ENCODE data around the gene MTX1.
A peak's percentile ranks its signal among the peaks of the same experiment; 100 is the strongest.

MTX1 gene

DNA sequence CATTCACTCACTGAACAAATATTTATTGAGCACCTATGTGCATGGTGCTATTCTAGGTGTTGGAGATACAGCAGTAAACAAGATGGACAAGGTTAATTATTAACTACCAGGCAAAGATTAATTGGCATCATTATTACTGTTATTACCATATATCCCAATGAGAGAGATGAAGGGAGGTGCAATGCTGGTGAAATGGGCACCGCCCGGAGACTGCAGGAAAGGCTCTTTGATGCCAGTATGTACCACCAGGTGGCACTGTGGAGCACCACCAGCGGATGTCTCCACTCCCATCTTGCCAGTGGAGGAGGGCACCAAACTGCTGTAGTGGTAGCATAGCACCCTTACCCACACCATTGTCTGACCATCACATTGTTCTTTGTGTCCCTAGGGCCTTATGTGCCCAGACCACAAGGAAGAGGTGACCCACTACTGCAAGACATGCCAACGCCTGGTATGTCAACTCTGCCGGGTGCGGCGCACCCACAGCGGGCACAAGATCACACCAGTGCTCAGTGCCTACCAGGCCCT is 31.9 kb upstream of the MTX1 start:
- no peak overlapping the region for H2AFZ ChIP-seq (ENCODE audit: insufficient read depth, low read length, poor library complexity)
- H4K12ac ChIP-seq (ENCODE audit: low read depth, low read length), result no peak overlapping the region
- H3K79me2 ChIP-seq (ENCODE audit: control insufficient read depth, insufficient read depth, low read length, poor library complexity), result peaks cover 5% of the 10 kb centered on the region
- H3K79me1 ChIP-seq (ENCODE audit: low read length), result peaks cover 5% of the 10 kb centered on the region
- H3K4ac ChIP-seq (ENCODE audit: low read depth, low read length), result no peak overlapping the region
- no peaks in the 10 kb centered on the region for H3K36me3 ChIP-seq (ENCODE audit: control insufficient read depth in 1 of 2, insufficient read depth in 2 of 2, low read length in 2 of 2)
- H3K27me3 ChIP-seq (ENCODE audit: insufficient read depth, low read length), result no peaks in the 10 kb centered on the region
- no peak overlapping the region for H3K23ac ChIP-seq (ENCODE audit: low read length)
- no peak overlapping the region for H2BK12ac ChIP-seq (ENCODE audit: low read length)
- no peak overlapping the region for H3K18ac ChIP-seq (ENCODE audit: low read length)
- no peak overlapping the region for H3K9ac ChIP-seq (ENCODE audit: low read length)
- H3K4me1 ChIP-seq (ENCODE audit: control insufficient read depth in 1 of 2, insufficient read depth in 2 of 2, low read length in 2 of 2), result peaks cover 9 to 16% of the 10 kb centered on the region in 2 experiments
- H3K27ac ChIP-seq (ENCODE audit: low read depth, low read length), result no peak overlapping the region
- no peak overlapping the region for H2AK5ac ChIP-seq (ENCODE audit: low read length)
- no CpG with 5 or more reads among the region's 8 CpGs for WGBS (ENCODE audit: extremely low coverage, insufficient coverage, insufficient read length)
- H3K4me2 ChIP-seq (ENCODE audit: low read length), result peak overlapping the region; percentile 1
- H3K14ac ChIP-seq (ENCODE audit: low read length), result no peak overlapping the region
- H2BK120ac ChIP-seq (ENCODE audit: insufficient read depth, low read length, poor library complexity), result no peak overlapping the region
- no peaks in the 10 kb centered on the region for H3K9me3 ChIP-seq (ENCODE audit: insufficient read depth, low read depth, low read length)
- no peak overlapping the region for H2BK5ac ChIP-seq (ENCODE audit: low read depth, low read length, poor library complexity)
- peak; percentile 54 to 90 for DNase-seq
- no peak overlapping the region for H3K4me3 ChIP-seq (ENCODE audit: low read depth, low read length)
- no peak overlapping the region for H4K91ac ChIP-seq (ENCODE audit: low read depth, low read length)
- H4K8ac ChIP-seq (ENCODE audit: low read depth, low read length), result no peak overlapping the region

DNA sequence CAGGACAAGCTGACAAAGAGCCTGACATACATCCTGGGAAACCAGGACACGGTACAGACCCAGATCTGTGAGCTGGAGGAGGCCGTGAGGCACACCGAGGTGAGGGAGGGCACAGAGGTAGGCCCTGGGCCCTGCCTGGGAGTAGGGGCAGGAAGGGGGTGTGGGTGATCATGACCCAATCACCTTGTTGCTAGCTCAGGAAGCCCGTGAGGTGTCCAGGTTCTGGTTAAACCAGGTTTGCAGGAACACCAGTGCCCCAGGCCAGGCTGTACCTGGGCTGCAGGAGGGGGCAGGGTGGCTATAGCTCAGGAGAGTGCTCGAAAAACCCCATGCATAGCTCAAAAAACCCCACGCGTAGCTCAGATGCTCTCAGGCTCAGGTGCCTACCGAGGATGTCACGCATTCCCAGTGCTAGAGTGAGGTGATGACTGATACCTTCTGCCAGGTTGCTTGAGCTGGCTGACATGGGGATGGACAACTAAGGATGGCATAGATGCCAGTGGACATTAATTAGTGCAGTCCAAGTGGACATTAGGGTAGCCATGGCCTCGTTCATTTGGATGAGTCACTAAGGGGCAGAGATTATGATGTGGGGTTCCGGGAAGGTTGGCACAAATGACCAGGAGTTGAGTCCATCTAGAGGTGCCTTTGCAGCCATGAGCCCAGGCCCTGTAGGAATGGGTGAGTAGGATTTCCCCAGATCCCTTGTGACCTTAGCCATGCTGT is 31.1 kb upstream of the MTX1 start:
- H3K79me2 ChIP-seq (ENCODE audit: control insufficient read depth, insufficient read depth, low read length, poor library complexity), result peaks cover 5% of the 10 kb centered on the region
- no CpG with 5 or more reads among the region's 11 CpGs for WGBS (ENCODE audit: extremely low coverage, insufficient coverage, insufficient read length)
- no peak overlapping the region for H3K4ac ChIP-seq (ENCODE audit: low read depth, low read length)
- no peak overlapping the region for H3K27ac ChIP-seq (ENCODE audit: low read depth, low read length)
- no peaks in the 10 kb centered on the region for H3K27me3 ChIP-seq (ENCODE audit: insufficient read depth, low read length)
- H3K14ac ChIP-seq (ENCODE audit: low read length), result no peak overlapping the region
- H3K36me3 ChIP-seq (ENCODE audit: control insufficient read depth in 1 of 2, insufficient read depth in 2 of 2, low read length in 2 of 2), result no peaks in the 10 kb centered on the region
- H3K9ac ChIP-seq (ENCODE audit: low read length), result no peak overlapping the region
- H4K12ac ChIP-seq (ENCODE audit: low read depth, low read length), result no peak overlapping the region
- no peak overlapping the region for H2BK120ac ChIP-seq (ENCODE audit: insufficient read depth, low read length, poor library complexity)
- no peak overlapping the region for H2BK5ac ChIP-seq (ENCODE audit: low read depth, low read length, poor library complexity)
- H2AK5ac ChIP-seq (ENCODE audit: low read length), result no peak overlapping the region
- H2BK12ac ChIP-seq (ENCODE audit: low read length), result no peak overlapping the region
- H3K4me3 ChIP-seq (ENCODE audit: low read depth, low read length), result no peak overlapping the region
- no peak overlapping the region for H3K23ac ChIP-seq (ENCODE audit: low read length)
- no peaks in the 10 kb centered on the region for H3K9me3 ChIP-seq (ENCODE audit: insufficient read depth, low read depth, low read length)
- no peak overlapping the region for H2AFZ ChIP-seq (ENCODE audit: insufficient read depth, low read length, poor library complexity)
- no peak overlapping the region for H3K18ac ChIP-seq (ENCODE audit: low read length)
- H3K4me1 ChIP-seq (ENCODE audit: control insufficient read depth in 1 of 2, insufficient read depth in 2 of 2, low read length in 2 of 2), result peaks cover 9 to 14% of the 10 kb centered on the region in 2 experiments
- peaks cover 5% of the 10 kb centered on the region for H3K79me1 ChIP-seq (ENCODE audit: low read length)
- no peak overlapping the region for H4K8ac ChIP-seq (ENCODE audit: low read depth, low read length)
- DNase-seq, result peak; percentile 65 to 80
- no peak overlapping the region for H4K91ac ChIP-seq (ENCODE audit: low read depth, low read length)
- peak overlapping the region; percentile 1 for H3K4me2 ChIP-seq (ENCODE audit: low read length)

- Histone ChIP-seq H3K18ac (ENCODE audit: low read length) (no peak overlapping the region), H3K27ac (ENCODE audit: low read depth, low read length) (no peak overlapping the region), H3K27me3 (ENCODE audit: insufficient read depth, low read length) (no peaks in the 10 kb centered on the region), H4K91ac (ENCODE audit: low read depth, low read length) (no peak overlapping the region), H3K4me1 (ENCODE audit: control insufficient read depth in 1 of 2, insufficient read depth in 2 of 2, low read length in 2 of 2) (peaks cover 9 to 14% of the 10 kb centered on the region in 2 experiments), H3K79me2 (ENCODE audit: control insufficient read depth, insufficient read depth, low read length, poor library complexity) (peaks cover 1% of the 10 kb centered on the region), H2AFZ (ENCODE audit: insufficient read depth, low read length, poor library complexity) (no peak overlapping the region), H4K12ac (ENCODE audit: low read depth, low read length) (no peak overlapping the region), H3K36me3 (ENCODE audit: control insufficient read depth in 1 of 2, insufficient read depth in 2 of 2, low read length in 2 of 2) (no peaks in the 10 kb centered on the region), H3K23ac (ENCODE audit: low read length) (no peak overlapping the region), H2BK5ac (ENCODE audit: low read depth, low read length, poor library complexity) (no peak overlapping the region), H3K9me3 (ENCODE audit: insufficient read depth, low read depth, low read length) (no peaks in the 10 kb centered on the region), H2BK120ac (ENCODE audit: insufficient read depth, low read length, poor library complexity) (no peak overlapping the region), H2AK5ac (ENCODE audit: low read length) (no peak overlapping the region), H3K4ac (ENCODE audit: low read depth, low read length) (no peak overlapping the region), H2BK12ac (ENCODE audit: low read length) (no peak overlapping the region), H3K79me1 (ENCODE audit: low read length) (peaks cover 2% of the 10 kb centered on the region), H3K14ac (ENCODE audit: low read length) (no peak overlapping the region), H3K4me3 (ENCODE audit: low read depth, low read length) (no peak overlapping the region), H4K8ac (ENCODE audit: low read depth, low read length) (no peak overlapping the region), H3K9ac (ENCODE audit: low read length) (no peak overlapping the region), H3K4me2 (ENCODE audit: low read length) (no peak overlapping the region)
- DNase-seq, result no peak
- no CpG with 5 or more reads among the region's 9 CpGs for WGBS (ENCODE audit: extremely low coverage, insufficient coverage, insufficient read length)
These were observed 30.6 kb upstream of the MTX1 start for GRCh38 chr1:155177918-155178281.

DNA sequence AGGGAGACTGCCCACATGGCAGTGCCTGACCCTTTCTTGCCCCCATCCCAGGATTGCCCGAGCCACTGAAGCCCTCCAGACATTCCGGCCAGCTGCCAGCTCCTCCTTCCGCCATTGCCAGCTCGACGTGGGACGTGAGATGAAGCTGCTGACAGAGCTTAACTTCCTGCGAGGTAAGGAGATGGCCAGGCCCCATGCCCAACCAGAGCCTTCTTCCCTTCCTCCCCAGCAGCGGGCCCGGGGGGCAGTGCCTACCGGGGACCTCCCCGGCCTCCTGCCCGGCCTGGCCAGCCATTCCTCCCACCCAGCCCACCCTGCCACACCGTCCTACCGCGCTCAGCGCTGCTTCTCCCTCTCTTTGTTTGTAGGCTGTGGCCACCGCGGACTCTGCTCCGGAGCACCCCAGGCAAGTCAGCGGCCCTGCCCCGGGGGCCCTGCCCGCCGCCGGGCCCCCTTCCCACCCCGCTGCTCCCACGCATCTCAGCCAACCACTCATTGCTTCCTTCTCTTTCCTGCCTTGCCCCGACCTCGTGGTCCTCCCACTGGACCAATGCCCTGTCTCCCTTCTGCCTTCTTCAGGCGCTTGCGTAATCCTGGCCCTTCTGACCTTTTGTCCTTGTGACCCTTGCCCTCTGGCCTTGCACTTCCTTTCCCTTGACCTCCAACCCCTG is 29.9 kb upstream of the MTX1 start:
- Histone ChIP-seq H3K4me2 (ENCODE audit: low read length) (no peak overlapping the region), H3K9ac (ENCODE audit: low read length) (no peak overlapping the region), H3K23ac (ENCODE audit: low read length) (no peak overlapping the region), H3K4me3 (ENCODE audit: low read depth, low read length) (no peak overlapping the region), H3K27me3 (ENCODE audit: insufficient read depth, low read length) (no peaks in the 10 kb centered on the region), H3K36me3 (ENCODE audit: control insufficient read depth in 1 of 2, insufficient read depth in 2 of 2, low read length in 2 of 2) (no peaks in the 10 kb centered on the region), H4K12ac (ENCODE audit: low read depth, low read length) (no peak overlapping the region), H2AFZ (ENCODE audit: insufficient read depth, low read length, poor library complexity) (no peak overlapping the region), H2AK5ac (ENCODE audit: low read length) (no peak overlapping the region), H2BK120ac (ENCODE audit: insufficient read depth, low read length, poor library complexity) (no peak overlapping the region), H3K9me3 (ENCODE audit: insufficient read depth, low read depth, low read length) (no peaks in the 10 kb centered on the region), H3K4me1 (ENCODE audit: control insufficient read depth in 1 of 2, insufficient read depth in 2 of 2, low read length in 2 of 2) (peaks cover 9 to 14% of the 10 kb centered on the region in 2 experiments), H3K18ac (ENCODE audit: low read length) (no peak overlapping the region), H3K79me1 (ENCODE audit: low read length) (no peaks in the 10 kb centered on the region), H4K8ac (ENCODE audit: low read depth, low read length) (no peak overlapping the region), H4K91ac (ENCODE audit: low read depth, low read length) (no peak overlapping the region), H2BK12ac (ENCODE audit: low read length) (no peak overlapping the region), H3K79me2 (ENCODE audit: control insufficient read depth, insufficient read depth, low read length, poor library complexity) (no peaks in the 10 kb centered on the region), H3K4ac (ENCODE audit: low read depth, low read length) (no peak overlapping the region), H2BK5ac (ENCODE audit: low read depth, low read length, poor library complexity) (no peak overlapping the region), H3K27ac (ENCODE audit: low read depth, low read length) (no peak overlapping the region), H3K14ac (ENCODE audit: low read length) (no peak overlapping the region)
- no CpG with 5 or more reads among the region's 30 CpGs for WGBS (ENCODE audit: extremely low coverage, insufficient coverage, insufficient read length)
- DNase-seq, result no peak
